Measurements from ENCODE around the gene TTC23.

DNA sequence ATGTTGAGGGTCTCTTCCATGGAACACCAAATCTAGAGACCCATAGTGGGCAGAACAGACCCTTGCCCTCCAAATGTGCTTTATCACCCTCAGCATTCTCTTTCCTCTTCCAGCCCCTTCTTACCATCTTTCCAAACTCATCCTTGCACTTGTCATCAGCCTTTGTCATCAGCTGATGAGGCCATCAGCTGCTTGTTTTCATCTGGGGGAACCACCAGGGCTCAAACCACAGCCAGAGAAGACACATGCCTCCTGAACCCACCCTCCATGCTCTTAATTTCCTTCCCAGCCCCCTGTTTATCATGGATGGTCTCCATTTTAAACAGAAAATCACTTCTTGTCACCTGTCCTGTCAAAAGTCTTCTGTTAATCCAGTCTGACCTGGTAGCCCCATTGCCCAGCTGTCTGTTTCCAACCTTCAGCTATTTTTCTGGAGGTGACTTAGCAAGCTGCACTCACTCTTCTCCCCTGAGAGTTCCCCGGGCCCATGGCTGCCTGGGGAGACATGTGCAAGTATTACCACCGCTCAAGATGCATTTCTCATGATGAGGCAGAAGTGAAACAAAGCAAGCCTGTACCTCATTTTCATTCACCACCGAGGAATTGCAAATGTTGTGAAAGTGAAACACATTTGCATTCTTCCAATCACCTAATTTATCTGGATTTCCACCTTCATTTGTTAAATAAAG, 159.2 kb downstream of the TTC23 start:
- TF ChIP-seq, protein P1, sequence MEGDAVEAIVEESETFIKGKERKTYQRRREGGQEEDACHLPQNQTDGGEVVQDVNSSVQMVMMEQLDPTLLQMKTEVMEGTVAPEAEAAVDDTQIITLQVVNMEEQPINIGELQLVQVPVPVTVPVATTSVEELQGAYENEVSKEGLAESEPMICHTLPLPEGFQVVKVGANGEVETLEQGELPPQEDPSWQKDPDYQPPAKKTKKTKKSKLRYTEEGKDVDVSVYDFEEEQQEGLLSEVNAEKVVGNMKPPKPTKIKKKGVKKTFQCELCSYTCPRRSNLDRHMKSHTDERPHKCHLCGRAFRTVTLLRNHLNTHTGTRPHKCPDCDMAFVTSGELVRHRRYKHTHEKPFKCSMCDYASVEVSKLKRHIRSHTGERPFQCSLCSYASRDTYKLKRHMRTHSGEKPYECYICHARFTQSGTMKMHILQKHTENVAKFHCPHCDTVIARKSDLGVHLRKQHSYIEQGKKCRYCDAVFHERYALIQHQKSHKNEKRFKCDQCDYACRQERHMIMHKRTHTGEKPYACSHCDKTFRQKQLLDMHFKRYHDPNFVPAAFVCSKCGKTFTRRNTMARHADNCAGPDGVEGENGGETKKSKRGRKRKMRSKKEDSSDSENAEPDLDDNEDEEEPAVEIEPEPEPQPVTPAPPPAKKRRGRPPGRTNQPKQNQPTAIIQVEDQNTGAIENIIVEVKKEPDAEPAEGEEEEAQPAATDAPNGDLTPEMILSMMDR (conservative IDR thresholded peaks at IDR 0.05; ENCODE audit: low read length), result no peak
- no peak for TF ChIP-seq EZH2phosphoT487 (IDR thresholded peaks at IDR 0.05; ENCODE audit: borderline replicate concordance, low read depth, low read length)
